Ishikawa (cell line): ENCODE data around the gene CAMK1D.

ENCODE experiments used
- CEBPB ChIP-seq: IDR thresholded peaks from 2 replicates; pipeline ENCODE4 v1.6.1; 2012
- CREB1 ChIP-seq: IDR thresholded peaks from 2 replicates; pipeline ENCODE4 v1.6.1; 2012; ENCODE audit warnings: low read depth
- EGR1 ChIP-seq: IDR thresholded peaks from 2 replicates; pipeline ENCODE4 v1.6.1; 2012
- EP300 ChIP-seq: IDR thresholded peaks from 2 replicates; pipeline ENCODE4 v1.6.1; 2012; ENCODE audit warnings: borderline replicate concordance
- FOXM1 ChIP-seq: IDR thresholded peaks from 2 replicates; pipeline ENCODE4 v1.6.1; 2012; ENCODE audit warnings: low read depth, borderline replicate concordance
- NFIC ChIP-seq: IDR thresholded peaks from 2 replicates; pipeline ENCODE4 v1.6.1; 2012
- RAD21 ChIP-seq: IDR thresholded peaks from 2 replicates; pipeline ENCODE4 v1.6.1; 2012; ENCODE audit warnings: low read depth
- TAF1 ChIP-seq: IDR thresholded peaks from 2 replicates; pipeline ENCODE4 v1.6.1; 2012; ENCODE audit warnings: low read depth, mild to moderate bottlenecking
- TCF12 ChIP-seq: IDR thresholded peaks from 2 replicates; pipeline ENCODE4 v1.6.1; 2012; ENCODE audit warnings: low read depth
- TEAD4 ChIP-seq: IDR thresholded peaks from 2 replicates; pipeline ENCODE4 v1.6.1; 2012
- YY1 ChIP-seq: IDR thresholded peaks from 2 replicates; pipeline ENCODE4 v1.6.1; 2012; ENCODE audit warnings: low read depth
- ZBTB7A ChIP-seq: IDR thresholded peaks from 2 replicates; pipeline ENCODE4 v1.6.1; 2012; ENCODE audit warnings: low read depth
- TF ChIP-seq, protein P1 (sequence below): IDR thresholded peaks from 2 replicates; pipeline ENCODE4 v1.6.1; 2012
- TF ChIP-seq, protein P2 (sequence below): IDR thresholded peaks from 2 replicates; pipeline ENCODE4 v1.6.1; 2012; ENCODE audit warnings: low read depth, mild to moderate bottlenecking
- TF ChIP-seq, protein P3 (sequence below): IDR thresholded peaks from 2 replicates; pipeline ENCODE4 v1.6.1; 2012

CAMK1D gene

DNA sequence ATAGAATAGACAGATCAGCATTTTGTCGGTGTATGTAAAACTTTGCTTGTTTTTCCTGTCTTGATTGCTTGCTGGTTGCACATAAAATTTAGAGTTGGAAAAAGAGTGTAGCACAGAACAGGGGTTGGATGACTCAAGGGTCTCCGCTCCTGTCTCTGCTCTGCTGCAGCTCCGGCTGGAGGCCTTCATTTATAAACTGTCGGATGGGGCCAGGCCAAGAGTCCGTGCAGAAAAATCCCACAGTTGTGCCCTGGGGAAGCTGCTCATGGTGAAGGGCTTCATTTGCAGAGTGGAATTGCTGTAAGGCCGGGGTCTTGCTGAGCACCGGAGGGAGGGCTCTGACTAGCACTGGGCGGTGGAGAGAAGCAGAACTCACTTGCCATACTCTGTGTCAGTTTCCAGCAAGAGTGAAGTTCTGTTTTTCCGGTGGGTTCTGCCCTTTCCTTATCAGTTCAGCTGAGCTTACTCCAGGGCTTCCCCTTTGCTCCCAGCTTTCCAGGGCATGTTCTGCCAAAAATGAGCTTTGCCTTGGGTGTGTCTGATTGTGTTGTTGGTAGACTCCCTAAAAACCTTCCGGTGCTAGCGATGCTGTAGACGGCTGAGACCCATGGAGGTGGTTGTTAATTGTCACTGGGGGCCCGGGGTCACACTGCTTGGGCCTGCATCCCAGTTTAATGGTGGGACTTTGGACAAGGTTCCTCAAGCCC is 67.2 kb downstream of the CAMK1D start:
- TF ChIP-seq TCF12 = no peak
- no peak for TF ChIP-seq CREB1
- TF ChIP-seq, protein P1, sequence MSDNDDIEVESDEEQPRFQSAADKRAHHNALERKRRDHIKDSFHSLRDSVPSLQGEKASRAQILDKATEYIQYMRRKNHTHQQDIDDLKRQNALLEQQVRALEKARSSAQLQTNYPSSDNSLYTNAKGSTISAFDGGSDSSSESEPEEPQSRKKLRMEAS = no peak
- TF ChIP-seq TAF1 = no peak
- TF ChIP-seq, protein P2, sequence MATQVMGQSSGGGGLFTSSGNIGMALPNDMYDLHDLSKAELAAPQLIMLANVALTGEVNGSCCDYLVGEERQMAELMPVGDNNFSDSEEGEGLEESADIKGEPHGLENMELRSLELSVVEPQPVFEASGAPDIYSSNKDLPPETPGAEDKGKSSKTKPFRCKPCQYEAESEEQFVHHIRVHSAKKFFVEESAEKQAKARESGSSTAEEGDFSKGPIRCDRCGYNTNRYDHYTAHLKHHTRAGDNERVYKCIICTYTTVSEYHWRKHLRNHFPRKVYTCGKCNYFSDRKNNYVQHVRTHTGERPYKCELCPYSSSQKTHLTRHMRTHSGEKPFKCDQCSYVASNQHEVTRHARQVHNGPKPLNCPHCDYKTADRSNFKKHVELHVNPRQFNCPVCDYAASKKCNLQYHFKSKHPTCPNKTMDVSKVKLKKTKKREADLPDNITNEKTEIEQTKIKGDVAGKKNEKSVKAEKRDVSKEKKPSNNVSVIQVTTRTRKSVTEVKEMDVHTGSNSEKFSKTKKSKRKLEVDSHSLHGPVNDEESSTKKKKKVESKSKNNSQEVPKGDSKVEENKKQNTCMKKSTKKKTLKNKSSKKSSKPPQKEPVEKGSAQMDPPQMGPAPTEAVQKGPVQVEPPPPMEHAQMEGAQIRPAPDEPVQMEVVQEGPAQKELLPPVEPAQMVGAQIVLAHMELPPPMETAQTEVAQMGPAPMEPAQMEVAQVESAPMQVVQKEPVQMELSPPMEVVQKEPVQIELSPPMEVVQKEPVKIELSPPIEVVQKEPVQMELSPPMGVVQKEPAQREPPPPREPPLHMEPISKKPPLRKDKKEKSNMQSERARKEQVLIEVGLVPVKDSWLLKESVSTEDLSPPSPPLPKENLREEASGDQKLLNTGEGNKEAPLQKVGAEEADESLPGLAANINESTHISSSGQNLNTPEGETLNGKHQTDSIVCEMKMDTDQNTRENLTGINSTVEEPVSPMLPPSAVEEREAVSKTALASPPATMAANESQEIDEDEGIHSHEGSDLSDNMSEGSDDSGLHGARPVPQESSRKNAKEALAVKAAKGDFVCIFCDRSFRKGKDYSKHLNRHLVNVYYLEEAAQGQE = no peak
- no peak for TF ChIP-seq EGR1

DNA sequence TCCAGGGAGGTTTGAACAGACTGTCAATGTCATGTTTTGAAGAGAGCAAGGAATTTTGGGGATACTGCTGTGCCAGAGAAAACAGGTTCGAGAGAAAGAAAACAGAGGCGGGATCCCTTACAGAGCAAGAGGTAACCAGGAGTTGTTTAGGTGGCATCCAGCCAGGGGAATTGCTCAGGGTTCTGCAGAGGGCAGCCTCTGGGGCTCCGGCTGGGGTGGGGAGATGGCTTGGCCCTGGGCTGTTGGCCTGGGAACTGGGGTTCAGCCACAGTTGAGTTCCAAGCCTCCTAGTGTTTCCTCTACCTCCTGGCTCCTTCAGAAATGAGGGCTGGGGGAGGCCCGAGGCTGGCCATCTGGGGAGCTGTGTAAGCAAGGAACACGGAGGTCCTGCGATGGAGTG is 68.0 kb downstream of the CAMK1D start:
- TF ChIP-seq TCF12 (no peak), EGR1 (no peak), CEBPB (no peak), TEAD4 (no peak), TAF1 (no peak), YY1 (no peak), NFIC (no peak), RAD21 (no peak), EP300 (no peak), CREB1 (no peak), FOXM1 (no peak), ZBTB7A (no peak)
- TF ChIP-seq, protein P2 = no peak
- TF ChIP-seq, protein P3, sequence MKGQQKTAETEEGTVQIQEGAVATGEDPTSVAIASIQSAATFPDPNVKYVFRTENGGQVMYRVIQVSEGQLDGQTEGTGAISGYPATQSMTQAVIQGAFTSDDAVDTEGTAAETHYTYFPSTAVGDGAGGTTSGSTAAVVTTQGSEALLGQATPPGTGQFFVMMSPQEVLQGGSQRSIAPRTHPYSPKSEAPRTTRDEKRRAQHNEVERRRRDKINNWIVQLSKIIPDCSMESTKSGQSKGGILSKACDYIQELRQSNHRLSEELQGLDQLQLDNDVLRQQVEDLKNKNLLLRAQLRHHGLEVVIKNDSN = no peak
- TF ChIP-seq, protein P1 = no peak

DNA sequence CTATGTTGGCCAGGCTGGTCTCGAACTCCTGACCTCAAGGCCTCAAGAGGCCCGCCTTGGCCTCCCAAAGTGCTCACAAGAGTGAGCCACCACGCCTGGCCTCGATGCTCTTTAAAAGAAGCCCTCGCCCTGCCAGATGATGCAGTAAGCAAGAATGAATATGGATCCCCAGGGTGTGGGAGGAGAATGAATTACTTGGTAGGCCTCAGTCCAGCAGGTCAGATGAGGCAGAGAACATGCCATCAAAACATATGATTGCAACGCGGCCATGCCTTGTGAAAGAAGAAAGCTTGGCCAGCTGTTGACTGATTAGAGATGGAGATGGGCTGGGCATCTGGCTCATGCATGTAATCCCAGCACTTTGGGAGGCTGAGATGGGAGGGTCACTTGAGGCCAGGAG is 68.7 kb downstream of the CAMK1D start:
- TF ChIP-seq NFIC = no peak

DNA sequence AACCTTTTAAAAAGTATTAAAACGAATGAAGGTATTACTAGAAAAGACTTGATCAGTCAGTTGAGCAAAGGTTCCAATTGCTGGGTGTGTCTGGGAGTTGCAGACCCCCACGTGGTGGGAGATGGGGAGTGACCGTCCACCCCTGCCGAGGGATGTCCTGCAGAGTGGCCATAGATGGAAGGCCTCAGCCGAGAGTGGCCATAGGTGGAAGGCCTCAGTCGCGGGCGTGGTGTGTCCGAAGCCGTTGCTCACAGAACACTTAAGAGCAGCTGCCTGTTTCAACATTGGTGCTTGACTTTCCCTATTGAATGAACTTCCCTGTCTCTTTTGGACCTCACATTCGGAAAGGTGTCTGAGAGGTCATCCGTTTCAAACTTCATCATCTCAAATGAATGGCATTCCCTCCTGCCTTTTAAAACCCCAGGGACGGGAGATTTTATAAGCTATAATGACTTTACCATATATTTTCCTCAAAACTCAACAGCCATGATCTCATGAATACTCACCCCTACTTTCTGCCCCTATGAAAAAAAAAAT is 69.4 kb downstream of the CAMK1D start:
- TF ChIP-seq TCF12 (no peak), TEAD4 (no peak), CREB1 (no peak), CEBPB (no peak), EGR1 (no peak)

DNA sequence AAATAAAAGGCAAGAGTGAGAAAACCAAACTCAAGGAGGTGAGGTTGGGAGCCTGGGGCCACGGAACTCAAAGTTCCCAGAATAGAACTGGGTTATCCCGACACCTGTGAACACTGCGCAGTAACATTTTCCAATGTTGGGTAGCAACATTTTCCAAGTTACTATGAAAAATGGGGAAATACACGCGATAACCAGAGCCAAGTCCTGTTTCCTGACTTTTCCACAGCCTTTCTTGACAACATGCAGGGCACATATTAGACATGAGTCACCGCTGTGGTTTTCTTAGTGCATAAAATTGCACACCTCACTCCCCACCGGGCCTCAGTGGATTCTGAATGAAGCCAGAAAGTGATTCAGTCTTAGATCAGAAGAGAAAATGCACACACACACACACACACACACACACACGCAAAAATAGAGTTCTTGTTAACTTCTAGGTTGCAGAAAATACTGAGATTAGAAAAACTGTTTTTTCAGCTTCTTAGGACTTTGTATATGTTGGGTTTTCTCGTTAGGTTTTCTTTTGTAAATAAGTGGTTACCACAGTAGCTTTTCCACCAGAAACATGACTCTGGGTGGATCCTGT is 70.0 kb downstream of the CAMK1D start:
- TF ChIP-seq CEBPB (no peak), RAD21 (no peak), TCF12 (no peak), EP300 (no peak), ZBTB7A (no peak), TAF1 (no peak), TEAD4 (no peak), CREB1 (no peak), YY1 (no peak), EGR1 (no peak), FOXM1 (no peak), NFIC (no peak)
- TF ChIP-seq, protein P2 = no peak
- TF ChIP-seq, protein P3 = no peak
- TF ChIP-seq, protein P1 = no peak
